ENCODE data around the gene FAM131C.
A peak's percentile ranks its signal among the peaks of the same experiment; 100 is the strongest.

FAM131C gene

DNA sequence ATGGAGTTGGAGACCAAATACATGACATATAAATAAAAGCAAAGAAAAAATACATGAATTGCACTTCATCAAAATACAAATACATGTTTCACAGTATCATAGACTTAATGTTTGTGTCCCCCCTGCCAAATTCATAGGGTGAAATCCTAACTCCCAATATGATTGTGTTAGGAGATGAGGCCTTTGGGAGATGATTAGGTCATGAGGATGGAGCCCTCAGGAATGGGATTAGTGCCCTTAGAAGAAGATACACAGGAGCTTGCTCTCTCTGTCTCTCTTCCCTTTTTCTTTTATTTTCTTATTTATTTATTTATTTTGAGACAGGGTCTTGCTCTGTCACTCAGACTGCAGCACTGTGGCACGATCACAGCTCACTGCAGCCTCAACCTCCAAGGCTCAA lies 26.0 kb upstream of the FAM131C start:
- DNase-seq, result no peak

- DNase-seq, result no peak
Measured at GRCh38 chr1:16095447-16095846, 22.0 kb upstream of the FAM131C start.

- no peak for DNase-seq
Measured at GRCh38 chr1:16094453-16095158, 21.2 kb upstream of the FAM131C start.

DNA sequence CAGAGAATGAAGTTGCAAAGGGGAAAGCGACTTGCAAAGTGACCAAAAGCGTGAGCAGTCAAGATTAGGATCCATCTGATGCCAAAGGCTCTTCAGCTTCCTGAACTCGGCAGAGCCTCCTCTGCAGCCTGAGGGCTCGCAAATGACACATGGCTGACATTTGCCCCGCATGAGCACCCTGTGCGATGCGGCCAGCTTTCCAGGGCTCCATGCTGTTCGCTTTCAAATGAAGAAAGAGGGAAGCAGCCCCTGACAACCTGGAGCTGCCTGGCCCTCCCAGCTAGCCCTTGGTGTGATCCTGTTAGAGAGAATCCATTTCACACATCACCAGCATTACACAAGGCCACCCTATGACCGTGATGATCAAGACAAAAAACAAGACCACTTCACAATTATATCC lies 20.2 kb upstream of the FAM131C start:
- DNase-seq, result no peak

GRCh38 chr1:16092923-16093511 lies 19.6 kb upstream of the FAM131C start:
- no peak for DNase-seq

GRCh38 chr1:16092097-16092922 lies 18.9 kb upstream of the FAM131C start:
- DNase-seq, result no peak

- DNase-seq, result no peak
Measured at GRCh38 chr1:16091296-16091695, 17.8 kb upstream of the FAM131C start.

DNA sequence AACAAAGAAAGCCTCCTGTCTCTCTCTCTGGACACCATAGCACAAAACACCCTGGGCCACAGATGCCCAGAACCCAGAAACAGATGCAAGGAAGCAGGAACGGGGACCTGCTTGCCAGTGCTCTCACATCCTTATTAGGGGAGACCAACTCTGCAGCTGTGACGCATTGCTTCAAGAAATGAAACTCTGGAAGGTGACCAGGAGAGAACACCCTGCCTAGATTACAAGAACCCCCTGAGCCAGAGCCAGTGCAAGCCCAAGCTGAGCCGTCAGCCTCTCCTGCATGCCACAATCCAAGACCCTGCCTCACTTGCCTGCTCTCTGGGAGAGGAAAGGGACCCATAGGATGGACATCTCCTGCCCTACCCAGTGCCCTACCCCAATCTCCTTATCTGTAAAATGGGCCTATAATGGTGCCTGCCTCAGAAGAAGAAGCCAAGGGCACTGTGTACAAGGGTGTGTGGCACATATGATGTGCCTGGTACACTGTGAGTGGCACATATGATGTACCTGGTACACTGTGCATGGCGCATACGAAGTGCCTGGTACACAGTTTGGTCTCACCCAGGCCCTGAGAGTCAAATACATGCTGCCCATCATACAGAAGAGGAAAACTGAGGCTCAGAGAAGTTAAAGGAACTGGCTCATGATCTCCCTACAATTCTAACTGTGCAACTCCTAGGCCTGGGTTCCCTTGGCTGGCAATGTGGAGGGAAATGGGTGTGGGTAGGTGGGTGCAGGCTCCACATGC lies 16.8 kb upstream of the FAM131C start:
- DNase-seq, result no peak

DNA sequence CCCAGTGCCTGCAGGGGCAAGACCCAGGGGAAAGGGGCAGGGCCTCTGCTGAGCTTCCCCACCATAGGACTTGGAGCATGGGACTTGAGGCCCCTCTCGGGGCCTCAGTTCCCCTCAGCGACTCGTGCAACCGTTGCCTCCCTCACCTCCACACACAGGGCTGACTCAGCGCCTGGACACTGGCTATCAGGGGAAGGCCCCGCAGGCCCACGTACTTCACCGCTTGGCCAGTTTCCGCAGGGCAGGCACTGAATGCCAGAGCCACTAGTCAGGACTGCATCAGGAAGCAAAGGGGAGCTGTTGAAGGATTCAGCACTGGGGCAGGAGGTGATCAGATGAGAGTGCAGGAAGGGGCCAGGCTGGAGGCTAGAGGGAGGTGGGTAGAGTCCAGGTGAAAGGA lies 15.5 kb upstream of the FAM131C start:
- DNase-seq, result peak; percentile 41

GRCh38 chr1:16088351-16088911 lies 15.0 kb upstream of the FAM131C start:
- peak; percentile 8 for DNase-seq

- peak; percentile 15 for DNase-seq
Measured at GRCh38 chr1:16087733-16088132, 14.3 kb upstream of the FAM131C start.

DNA sequence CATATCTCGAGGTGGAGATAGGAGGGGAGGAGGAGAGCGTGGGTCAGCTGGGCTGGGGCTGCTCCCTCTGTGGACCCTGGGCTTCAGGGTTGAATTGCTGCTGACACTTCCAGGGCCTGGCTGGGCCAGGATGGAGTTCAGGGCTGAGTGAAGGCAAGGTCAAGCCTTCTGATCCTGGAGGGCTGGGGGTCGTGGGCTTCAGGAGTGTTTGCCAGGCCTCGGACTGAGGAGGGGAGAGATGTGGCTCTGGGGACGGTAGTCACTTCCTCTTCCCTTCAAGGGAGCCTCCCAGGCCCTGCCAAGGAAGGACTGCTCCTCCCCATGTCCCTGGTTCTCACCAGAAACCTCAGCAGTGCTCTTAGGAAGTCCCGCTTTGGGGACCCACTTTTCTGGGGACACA lies 12.1 kb upstream of the FAM131C start:
- peak; percentile 7 for DNase-seq

GRCh38 chr1:16083486-16083885 lies 10.0 kb upstream of the FAM131C start:
- no peak for DNase-seq

- DNase-seq, result peak; percentile 61
Measured at GRCh38 chr1:16082283-16083038, 9.0 kb upstream of the FAM131C start.

DNA sequence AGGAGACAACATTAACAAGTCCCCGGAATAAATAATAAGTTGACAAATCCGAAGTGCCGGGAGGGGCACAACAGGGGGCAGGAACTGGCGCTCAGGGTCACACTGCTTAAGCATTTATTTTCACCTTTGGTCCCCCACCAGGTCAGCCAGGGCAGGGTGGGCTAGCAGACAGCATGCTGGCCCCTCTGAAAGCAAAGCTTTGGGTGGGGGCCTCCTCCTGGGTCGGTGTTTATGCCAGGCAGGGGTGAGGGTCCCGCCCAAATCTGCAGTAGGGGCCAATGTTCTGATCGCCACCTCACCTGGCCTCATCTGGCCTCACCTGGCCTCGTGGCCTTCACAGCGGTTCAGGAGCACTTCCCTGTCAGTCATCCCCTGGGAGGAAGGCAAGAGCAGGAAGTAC lies 8.2 kb upstream of the FAM131C start:
- no peak for DNase-seq

DNA sequence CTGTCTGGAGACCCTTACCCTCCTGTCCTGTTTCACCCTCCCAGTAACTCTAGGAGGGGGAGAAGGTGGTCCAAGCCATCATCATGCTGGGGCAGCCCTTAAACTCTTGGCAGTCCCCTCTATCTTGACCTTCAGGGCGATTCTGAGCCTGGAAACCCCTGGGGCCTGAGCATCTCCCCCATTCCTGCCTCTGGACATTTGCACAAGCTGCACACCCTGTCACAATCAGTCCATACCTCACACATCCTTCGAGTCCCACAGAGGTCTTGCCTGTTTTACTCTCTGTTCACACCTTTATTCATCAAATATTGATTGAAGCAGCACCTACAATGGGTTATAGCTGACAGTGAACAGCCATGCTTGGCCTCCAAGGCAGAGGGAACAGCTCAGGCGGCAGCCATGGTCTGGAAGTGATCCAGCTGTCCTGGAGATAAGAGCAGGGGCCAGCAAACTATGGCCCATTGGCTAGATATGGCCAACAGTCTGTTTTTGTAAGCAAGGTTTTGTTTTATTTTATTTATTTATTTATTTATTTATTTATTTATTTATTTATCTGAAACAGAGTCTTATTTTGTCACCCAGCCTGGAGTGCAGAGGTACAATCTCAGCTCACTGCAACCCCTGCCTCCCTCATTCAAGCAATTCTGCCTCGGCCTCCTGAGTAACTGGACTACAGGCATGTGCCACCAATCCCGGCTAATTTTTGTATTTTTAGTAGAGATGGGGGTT lies 7.1 kb upstream of the FAM131C start:
- no peak for DNase-seq

DNA sequence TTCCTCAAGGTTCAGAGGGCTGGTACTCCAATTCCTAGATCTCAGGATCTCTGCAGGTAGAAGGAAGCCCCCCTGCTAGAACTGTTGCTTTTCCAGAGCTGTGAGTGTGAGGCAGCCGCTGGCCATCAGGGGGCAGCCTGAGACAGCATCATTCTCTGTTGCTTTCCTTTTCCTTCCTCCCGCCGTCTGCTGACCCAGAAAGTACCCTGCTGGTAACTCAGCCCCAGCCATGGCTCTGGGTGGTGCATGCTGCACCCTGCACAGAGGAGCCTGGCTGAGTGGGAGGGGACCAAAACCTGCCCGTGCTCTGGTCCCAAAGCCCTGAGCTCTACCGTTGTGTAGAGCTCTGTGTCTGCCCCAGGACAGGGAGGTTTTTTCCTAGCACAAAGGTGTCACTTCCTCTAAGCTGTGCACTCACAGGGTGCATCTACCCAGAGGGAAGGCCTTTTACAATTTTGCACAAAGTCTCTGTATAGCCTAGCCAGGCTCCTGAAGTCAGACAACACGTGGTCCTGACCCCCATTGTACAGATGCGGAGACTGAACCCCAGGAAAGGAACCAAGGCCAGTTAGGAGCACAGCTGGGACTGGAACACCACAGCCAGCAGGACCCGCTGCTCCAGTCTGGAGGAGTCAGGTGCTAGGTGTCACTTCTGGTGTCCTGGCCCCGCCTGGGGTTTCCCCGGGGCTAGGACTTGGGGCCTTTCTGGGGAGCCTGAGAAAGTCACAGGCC lies 5.6 kb upstream of the FAM131C start:
- peak; percentile 53 for DNase-seq

DNA sequence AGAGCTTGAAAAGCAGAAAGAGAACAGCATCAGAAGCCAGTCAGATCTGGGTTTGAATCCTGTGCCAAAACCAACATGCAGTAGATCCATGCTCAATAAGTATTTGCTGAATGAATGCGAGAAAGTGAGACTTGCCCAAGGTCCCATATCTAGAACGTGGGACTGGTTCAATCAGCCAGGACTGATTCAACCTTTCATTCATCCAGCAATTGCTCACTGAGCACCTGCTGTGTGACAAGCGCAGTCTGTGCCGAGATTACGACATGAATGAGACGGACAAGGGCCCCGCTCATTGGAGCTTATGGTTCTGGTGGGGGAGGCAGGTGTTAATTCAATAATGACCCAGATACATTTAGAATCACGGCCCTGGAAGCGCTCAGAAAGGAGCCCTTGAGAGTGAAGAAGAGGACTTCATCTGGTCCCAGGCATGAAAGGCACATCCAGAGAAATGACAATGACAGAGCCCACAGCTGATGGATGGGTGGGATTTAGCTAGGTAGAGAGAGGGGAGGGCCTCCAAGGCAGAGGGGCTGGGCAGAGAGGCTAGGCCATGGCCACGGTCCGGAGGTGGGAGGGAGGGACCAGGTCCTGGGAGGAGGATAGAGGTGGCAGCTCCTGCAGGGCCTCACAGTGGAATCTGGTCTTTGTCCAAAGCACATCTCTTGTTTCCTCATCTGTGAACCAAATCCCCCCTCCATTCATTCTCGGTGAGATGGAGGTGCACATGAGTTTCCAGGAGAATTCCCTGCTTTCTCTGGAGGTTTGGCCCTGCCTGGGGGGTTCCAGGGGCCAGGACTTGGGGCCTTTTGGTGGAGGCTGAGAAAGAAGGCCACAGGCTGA lies 4.2 kb upstream of the FAM131C start:
- DNase-seq, result no peak

DNA sequence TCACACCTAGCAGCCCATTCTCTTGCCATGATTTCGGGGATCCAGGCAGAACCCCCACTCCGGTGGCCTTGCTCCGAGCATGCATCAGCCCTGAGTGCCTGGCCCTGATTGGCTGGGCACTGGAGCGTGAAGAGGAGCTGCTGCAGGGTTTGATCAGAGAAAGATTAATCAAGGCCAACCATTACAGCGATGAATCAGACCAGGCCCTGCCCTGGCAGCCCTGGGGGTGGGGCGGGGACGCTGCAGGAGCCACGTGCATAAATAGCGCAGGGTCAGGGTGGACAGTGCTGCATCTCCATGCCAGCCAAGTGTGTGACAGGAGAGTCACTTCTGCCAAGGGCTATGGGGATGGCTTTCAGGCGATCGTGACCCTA lies 3.4 kb upstream of the FAM131C start:
- DNase-seq, result no peak
